Pancreas (tissue), 10 donors: ENCODE data around the gene DSG2. TPM values are rescaled to one million over a fixed set of nuclear protein-coding genes. Genes with fewer than 3 reads are reported as not detected.

Source experiments
- ATAC-seq, 4 donors: fragments of 200-7000 bp; cut with Tn5 transposase; one replicate each; pipeline versions ENCODE4 v1.8.0 to v1.9.1; 2020; ENCODE audit warnings: mild to moderate bottlenecking in 4 of 4, moderate library complexity in 4 of 4
- DNase-seq, 6 donors: peaks; one replicate each; pipeline ENCODE4 v3.0.0-alpha.2; 2020
- FAIRE-seq: peaks from 2 replicates; lab custom pipeline; 2012; peaks lifted over from hg19 to GRCh38; lab: Jason Lieb, UNC
- H3K27ac ChIP-seq, 4 donors: fragments of 200-600 bp; sonication (generic); 1 replicate in 3 of 4; 2 replicates in 1 of 4; pipeline versions ENCODE4 v1.5.0 to v1.8.0; 2020
- H3K27me3 ChIP-seq, 4 donors: fragments of 200-600 bp; one replicate each; pipeline ENCODE4 v1.8.0; 2021
- H3K36me3 ChIP-seq, 3 donors: fragments of 200-600 bp; sonication (generic) in 1 of 3; one replicate each; pipeline versions ENCODE4 v1.5.0 to v1.8.0; 2020 to 2021
- H3K4me1 ChIP-seq, 3 donors: fragments of 200-600 bp; one replicate each; pipeline ENCODE4 v1.8.0; 2021
- H3K4me3 ChIP-seq, 4 donors: fragments of 200-600 bp; sonication (generic) in 2 of 4; one replicate each; pipeline versions ENCODE4 v1.5.0 to v1.8.0; 2020 to 2021
- H3K9me3 ChIP-seq, 4 donors: fragments of 200-600 bp; one replicate each; pipeline ENCODE4 v1.8.0; 2021
- CTCF ChIP-seq, 4 donors: fragments of 200-600 bp; sonication (generic) in 3 of 4; IDR thresholded peaks; one replicate each; pipeline versions ENCODE4 v1.5.0 to v1.8.0; 2021; ENCODE audit warnings: antibody characterized with exemption in 4 of 4
- WGBS, 2 donors: extraction: QIAGEN DNeasy Blood & Tissue Kit; methylation state at CpG; one replicate each; pipeline ENCODE4 v1.1.7; 2013; 5-methylcytosine and 5-hydroxymethylcytosine counted together
- intact Hi-C, 3 donors: fragments of 100-400 bp; cut with DNase I; formaldehyde crosslinking; loops; one replicate each; pipeline versions ENCODE4 v1.11.1 to v1.14.2; 2022
- polyA plus RNA-seq, 2 donors: library from polyadenylated mRNA; stranded (reverse); fragments of 200-250 nt; gene quantifications; one replicate each; pipeline ENCODE4 v1.2.3, GENCODE V29; 2013
- total RNA-seq, 6 donors: library from RNA; stranded (reverse); fragmentation: NEBNext Ultra II Directional in 4 of 6; extraction: Animal tissue kit (Norgen Biotek cat#: 25700) in 4 of 6; gene quantifications; one replicate each; pipeline versions ENCODE4 v1.2.1 to v1.2.4, GENCODE V29; 2021 to 2023
- donor health status: healthy with polysubstance abuse.
- donor health status: DM: no; HTN: no; CAD: no; lungs with moderate emphysema.
- donor health status: DM: no; HTN: no; CAD: no.
- donor health status: control.
- donor health status: control.
- donor health status: Bipolar disorder and iron deficiency.
- donor health status: DM: yes; HTN: yes; CAD: no.
- donor health status: DM: no; HTN: no; CAD: no.
- donor health status: DM: no; HTN: no; CAD: no.
- donor health status: DM: yes; HTN: yes; CAD: no.

The DSG2 gene
- total and polyA plus RNA-seq, 8 donors = 7.6 to 62.1 (median 24.9) TPM

- Histone ChIP-seq H3K27me3 (no peaks in the 10 kb centered on the region), H3K4me3 (no peak overlapping the region), H3K36me3 (peaks cover 0 to 14% (median 0%) of the 10 kb centered on the region in 3 donors), H3K27ac (no peak overlapping the region), H3K9me3 (no peaks in the 10 kb centered on the region), H3K4me1 (no peaks in the 10 kb centered on the region)
- FAIRE-seq = no peak
- DNase-seq = no peak
- no peak for TF ChIP-seq CTCF (IDR thresholded peaks at IDR 0.05)
- 94 to 95% methylated on average over 3 of the region's 3 CpGs for WGBS, 2 donors
- no peak for ATAC-seq
- intact Hi-C loops = no loop called here
Observed at GRCh38 chr18:31516437-31516836, 18.5 kb downstream of the DSG2 start.

DNA sequence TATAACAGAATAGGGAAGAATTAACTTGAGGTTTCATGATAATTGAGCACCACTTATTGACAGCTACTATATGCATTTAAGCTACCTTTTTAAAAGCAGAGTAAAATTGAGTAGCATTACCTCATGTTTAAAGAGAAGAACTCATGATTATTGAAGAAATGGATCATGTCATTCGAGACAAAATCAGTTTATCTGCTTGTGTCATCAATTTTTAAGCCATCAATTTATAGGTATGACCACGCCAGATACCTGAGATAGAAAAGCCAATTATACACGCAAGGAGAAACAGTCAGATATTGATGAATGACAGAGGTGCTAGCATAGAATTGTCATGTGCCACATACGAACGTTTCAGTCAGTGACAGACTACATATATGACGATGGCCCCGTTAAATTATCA, 28.4 kb downstream of the DSG2 start:
- DNase-seq (no peak), ATAC-seq (no peak), FAIRE-seq (no peak)
- TF ChIP-seq CTCF (IDR thresholded peaks at IDR 0.05) = no peak
- no peaks in the 10 kb centered on the region for H3K9me3 ChIP-seq
- no peak overlapping the region for H3K27ac ChIP-seq
- intact Hi-C loops = no loop called here
- no peaks in the 10 kb centered on the region for H3K4me1 ChIP-seq
- H3K36me3 ChIP-seq = peaks cover 0 to 34% (median 0%) of the 10 kb centered on the region in 3 donors
- WGBS, 2 donors = 71 to 84% methylated on average over 7 of the region's 7 CpGs
- no peaks in the 10 kb centered on the region for H3K27me3 ChIP-seq
- H3K4me3 ChIP-seq = no peak overlapping the region

- DNase-seq (no peak), ATAC-seq (no peak), FAIRE-seq (no peak)
- H3K27me3 ChIP-seq = no peaks in the 10 kb centered on the region
- H3K9me3 ChIP-seq = no peaks in the 10 kb centered on the region
- intact Hi-C loops = no loop called here
- no peaks in the 10 kb centered on the region for H3K4me1 ChIP-seq
- peaks cover 3 to 22% (median 6%) of the 10 kb centered on the region in 3 donors for H3K36me3 ChIP-seq
- 59 to 63% methylated on average over 1 of the region's 1 CpG for WGBS, 2 donors
- no peak overlapping the region for H3K4me3 ChIP-seq
- TF ChIP-seq CTCF (IDR thresholded peaks at IDR 0.05) = no peak
- H3K27ac ChIP-seq = no peak overlapping the region
Observed at GRCh38 chr18:31533236-31533635, 35.3 kb downstream of the DSG2 start.

DNA sequence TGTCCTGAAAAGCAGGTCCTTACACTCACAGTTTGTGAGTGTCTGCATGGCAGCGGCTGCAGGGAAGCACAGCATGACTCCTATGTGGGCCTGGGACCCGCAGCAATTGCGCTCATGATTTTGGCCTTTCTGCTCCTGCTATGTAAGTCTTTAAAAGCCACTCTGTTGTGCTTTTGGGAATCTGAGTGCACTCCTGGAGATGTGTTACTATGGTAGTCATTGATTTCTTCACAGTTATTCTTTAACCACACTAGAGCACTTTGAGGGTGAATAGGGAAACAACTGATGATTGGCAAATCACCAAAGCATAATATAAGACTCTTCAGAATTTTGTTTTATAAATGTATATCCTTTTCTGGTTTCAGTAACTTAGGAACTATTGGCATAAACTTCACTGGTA, 40.9 kb downstream of the DSG2 start:
- ATAC-seq (peak in 3 of 4 donors; percentile 21 to 73 (median 43)), FAIRE-seq (no peak), DNase-seq (no peak)
- H3K4me3 ChIP-seq = no peak overlapping the region
- WGBS, 2 donors = 65 to 83% methylated on average over 3 of the region's 3 CpGs
- H3K36me3 ChIP-seq = peaks cover 3 to 38% (median 6%) of the 10 kb centered on the region in 3 donors
- intact Hi-C loops = no loop called here
- no peaks in the 10 kb centered on the region for H3K27me3 ChIP-seq
- H3K4me1 ChIP-seq = peaks cover 0 to 7% (median 0%) of the 10 kb centered on the region in 3 donors
- H3K27ac ChIP-seq = no peak overlapping the region
- no peak for TF ChIP-seq CTCF (IDR thresholded peaks at IDR 0.05)
- no peaks in the 10 kb centered on the region for H3K9me3 ChIP-seq

DNA sequence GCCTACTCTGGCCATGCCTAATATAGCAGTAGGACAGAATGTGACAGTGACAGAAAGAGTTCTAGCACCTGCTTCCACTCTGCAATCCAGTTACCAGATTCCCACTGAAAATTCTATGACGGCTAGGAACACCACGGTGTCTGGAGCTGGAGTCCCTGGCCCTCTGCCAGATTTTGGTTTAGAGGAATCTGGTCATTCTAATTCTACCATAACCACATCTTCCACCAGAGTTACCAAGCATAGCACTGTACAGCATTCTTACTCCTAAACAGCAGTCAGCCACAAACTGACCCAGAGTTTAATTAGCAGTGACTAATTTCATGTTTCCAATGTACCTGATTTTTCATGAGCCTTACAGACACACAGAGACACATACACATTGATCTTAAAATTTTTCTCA, 48.5 kb downstream of the DSG2 start:
- no peak for FAIRE-seq

More for the DNA sequence above, 48.5 kb downstream of the DSG2 start:
- no peak overlapping the region for H3K27ac ChIP-seq
- H3K9me3 ChIP-seq = no peaks in the 10 kb centered on the region
- intact Hi-C loops = no loop called here
- no peak overlapping the region for H3K4me3 ChIP-seq
- WGBS, 2 donors = 81 to 88% methylated on average over 2 of the region's 2 CpGs
- no peak for ATAC-seq
- H3K27me3 ChIP-seq = no peaks in the 10 kb centered on the region
- no peak for TF ChIP-seq CTCF (IDR thresholded peaks at IDR 0.05)
- H3K36me3 ChIP-seq = peaks cover 0 to 26% (median 0%) of the 10 kb centered on the region in 3 donors
- peaks cover 0 to 5% (median 0%) of the 10 kb centered on the region in 3 donors for H3K4me1 ChIP-seq
- no peak for DNase-seq
